CD14-positive monocyte (primary cell): Measurements from ENCODE around the gene PLEKHM2. TPM values are rescaled to one million over a fixed set of nuclear protein-coding genes. Genes with fewer than 3 reads are reported as not detected.

ENCODE experiments used
- DNase-seq, 3 donors: peaks; one replicate each; pipeline ENCODE4 v3.0.0-alpha.2; 2011 to 2022
- H2AFZ ChIP-seq: 2 replicates; pipeline ENCODE4 v1.6.0; 2012; ENCODE audit warnings: mild to moderate bottlenecking, low read depth, low read length, inconsistent platforms; ENCODE audit not compliant: insufficient read depth, poor library complexity, severe bottlenecking
- H3K27ac ChIP-seq, 2 donors: 1 replicate in 1 of 2; 2 replicates in 1 of 2; pipeline ENCODE4 v1.5.1; 2012 to 2013; ENCODE audit warnings: low read length in 2 of 2, control low read depth in 1 of 2, inconsistent platforms in 1 of 2, low read depth in 1 of 2, mild to moderate bottlenecking in 1 of 2
- H3K27me3 ChIP-seq, 2 donors: one replicate each; pipeline versions ENCODE4 v1.6.0 to v1.6.1; 2011 to 2013; ENCODE audit warnings: low read length in 2 of 2; ENCODE audit not compliant: control insufficient read depth in 2 of 2, insufficient read depth in 2 of 2
- H3K36me3 ChIP-seq, 2 donors: replicated peaks in 1 of 2; 1 replicate in 1 of 2; 2 replicates in 1 of 2; pipeline versions ENCODE4 v1.5.1 to v1.6.1; 2012 to 2013; ENCODE audit warnings: low read length in 2 of 2, control low read depth in 1 of 2, inconsistent platforms in 1 of 2, mild to moderate bottlenecking in 1 of 2; ENCODE audit not compliant: insufficient read depth in 2 of 2, control insufficient read depth in 1 of 2
- H3K4me1 ChIP-seq, 2 donors: 1 replicate in 1 of 2; 2 replicates in 1 of 2; pipeline versions ENCODE4 v1.5.1 to v1.6.1; 2012 to 2013; ENCODE audit warnings: low read length in 2 of 2, control low read depth in 1 of 2, inconsistent platforms in 1 of 2, mild to moderate bottlenecking in 1 of 2, moderate library complexity in 1 of 2; ENCODE audit not compliant: insufficient read depth in 2 of 2, control insufficient read depth in 1 of 2
- H3K4me2 ChIP-seq: replicated peaks from 2 replicates; pipeline ENCODE3; 2012; ENCODE audit warnings: low read length, moderate library complexity, mild to moderate bottlenecking; ENCODE audit not compliant: poor library complexity, severe bottlenecking; ENCODE audit errors: extremely low read depth
- H3K4me3 ChIP-seq, 3 experiments: fragments of 200-600 bp in 1 of 3; sonication (generic) in 1 of 3; replicated peaks in 1 of 3; 1 replicate in 2 of 3; 2 replicates in 1 of 3; pipeline ENCODE4 v1.5.1; 2011 to 2013; ENCODE audit warnings: low read length in 3 of 3, mild to moderate bottlenecking in 3 of 3, control low read depth in 2 of 3, low read depth in 2 of 3, inconsistent platforms in 1 of 3, moderate library complexity in 1 of 3
- H3K79me2 ChIP-seq: 2 replicates; pipeline ENCODE4 v1.6.0; 2012; ENCODE audit warnings: mild to moderate bottlenecking, control low read depth, inconsistent platforms, low read length, moderate library complexity; ENCODE audit not compliant: insufficient read depth
- H3K9ac ChIP-seq: 2 replicates; pipeline ENCODE4 v1.6.0; 2017; ENCODE audit warnings: low read length, mild to moderate bottlenecking; ENCODE audit not compliant: insufficient read depth, poor library complexity, severe bottlenecking
- H3K9me3 ChIP-seq, 2 donors: replicated peaks in 1 of 2; 1 replicate in 1 of 2; 2 replicates in 1 of 2; pipeline versions ENCODE4 v1.5.1 to v1.6.1; 2012 to 2013; ENCODE audit warnings: low read length in 2 of 2, control low read depth in 1 of 2; ENCODE audit not compliant: control insufficient read depth in 1 of 2, insufficient read depth in 1 of 2
- H4K20me1 ChIP-seq: 2 replicates; pipeline ENCODE4 v1.6.0; 2012; ENCODE audit warnings: mild to moderate bottlenecking, low read length, control low read depth, moderate library complexity; ENCODE audit not compliant: insufficient read depth
- H3K27ac Mint-ChIP-seq, 7 donors: one replicate each; pipeline ENCODE4 v1.8.0; 2020; ENCODE audit warnings: mild to moderate bottlenecking in 7 of 7, mixed read lengths in 7 of 7, moderate library complexity in 6 of 7, inconsistent platforms in 2 of 7
- H3K27me3 Mint-ChIP-seq, 3 donors: one replicate each; pipeline ENCODE4 v1.8.0; 2021 to 2022; ENCODE audit warnings: low read depth in 3 of 3, mild to moderate bottlenecking in 3 of 3, mixed read lengths in 3 of 3, moderate library complexity in 3 of 3, inconsistent platforms in 1 of 3
- H3K36me3 Mint-ChIP-seq, 2 donors: one replicate each; pipeline ENCODE4 v1.8.0; 2020; ENCODE audit warnings: mixed read lengths in 2 of 2, inconsistent platforms in 1 of 2, mild to moderate bottlenecking in 1 of 2
- H3K4me1 Mint-ChIP-seq: one replicate; pipeline ENCODE4 v1.8.0; 2020; ENCODE audit warnings: mild to moderate bottlenecking, mixed read lengths
- H3K4me3 Mint-ChIP-seq, 2 donors: one replicate each; pipeline ENCODE4 v1.8.0; 2020; ENCODE audit warnings: mild to moderate bottlenecking in 2 of 2, mixed read lengths in 2 of 2, moderate library complexity in 1 of 2
- H3K9me3 Mint-ChIP-seq, 7 donors: one replicate each; pipeline ENCODE4 v1.8.0; 2020 to 2022; ENCODE audit warnings: mixed read lengths in 7 of 7, mild to moderate bottlenecking in 6 of 7, moderate library complexity in 6 of 7, inconsistent platforms in 2 of 7
- CTCF ChIP-seq: fragments of 200-600 bp; IDR thresholded peaks from one replicate; pipeline ENCODE4 v1.8.0; 2022; ENCODE audit warnings: antibody characterized with exemption, mild to moderate bottlenecking
- WGBS: methylation state at CpG from one replicate; pipeline ENCODE4 v1.1.5; 2013; ENCODE audit warnings: missing lambda C conversion rate; ENCODE audit not compliant: insufficient coverage; 5-methylcytosine and 5-hydroxymethylcytosine counted together
- intact Hi-C, 2 donors: fragments of 100-400 bp; cut with micrococcal nuclease; formaldehyde crosslinking; loops; one replicate each; pipeline versions ENCODE4 v1.15.0 to v1.15.1; 2023
- polyA plus RNA-seq, 3 donors: library from polyadenylated mRNA; depleted of rRNA in 1 of 3; unstranded in 2 of 3; stranded (reverse) in 1 of 3; fragments of 300-500 nt in 2 of 3; fragments of >200 nt in 1 of 3; fragmentation: Illumina TruSeq in 2 of 3; gene quantifications; 1 replicate in 2 of 3; 2 replicates in 1 of 3; pipeline ENCODE4 v1.2.3, GENCODE V29; 2012 to 2021

The PLEKHM2 gene
- polyA plus RNA-seq, 3 donors, result 4.0 to 79.3 (median 5.8) TPM

- Histone ChIP-seq H3K27me3 (peaks cover 7 to 16% of the 10 kb centered on the region in 2 donors), H3K9me3 (peaks cover 0 to 5% of the 10 kb centered on the region in 2 donors), H3K79me2 (no peaks in the 10 kb centered on the region), H3K4me1 (no peaks in the 10 kb centered on the region), H3K27ac (no peak overlapping the region), H3K4me3 (no peak overlapping the region), H3K36me3 (no peaks in the 10 kb centered on the region), H4K20me1 (no peaks in the 10 kb centered on the region), H3K4me2 (no peak overlapping the region), H2AFZ (no peak overlapping the region), H3K9ac (no peak overlapping the region)
- peak overlapping the region in 1 of 7 donors; percentile 1 for H3K27ac Mint-ChIP-seq
- WGBS, result 89% methylated on average over 15 of the region's 20 CpGs
- H3K4me3 Mint-ChIP-seq, result peak overlapping the region in 1 of 2 donors; percentile 6
- H3K9me3 Mint-ChIP-seq, result peaks cover 0 to 2% (median 0%) of the 10 kb centered on the region in 7 donors
- intact Hi-C loops, result no loop called here
- no peaks in the 10 kb centered on the region for H3K4me1 Mint-ChIP-seq
- TF ChIP-seq CTCF, result no peak
- no peak for DNase-seq
- peaks cover 22 to 48% (median 25%) of the 10 kb centered on the region in 3 donors for H3K27me3 Mint-ChIP-seq
- H3K36me3 Mint-ChIP-seq, result no peaks in the 10 kb centered on the region
Observed at GRCh38 chr1:15765495-15766194, 81.5 kb downstream of the PLEKHM2 start.

- Histone ChIP-seq H4K20me1 (no peaks in the 10 kb centered on the region), H3K79me2 (no peaks in the 10 kb centered on the region), H3K4me1 (no peaks in the 10 kb centered on the region), H2AFZ (no peak overlapping the region), H3K27ac (no peak overlapping the region), H3K9me3 (no peaks in the 10 kb centered on the region), H3K4me3 (no peak overlapping the region), H3K4me2 (no peak overlapping the region), H3K9ac (no peak overlapping the region), H3K36me3 (no peaks in the 10 kb centered on the region), H3K27me3 (no peaks in the 10 kb centered on the region)
- no peak for DNase-seq
- Mint-ChIP-seq H3K4me1 (no peaks in the 10 kb centered on the region), H3K4me3 (no peak overlapping the region), H3K27ac (no peak overlapping the region), H3K27me3 (peaks cover 6 to 29% (median 15%) of the 10 kb centered on the region in 3 donors), H3K9me3 (no peaks in the 10 kb centered on the region), H3K36me3 (no peaks in the 10 kb centered on the region)
- intact Hi-C loops, result no loop called here
- 98% methylated on average over 4 of the region's 5 CpGs for WGBS
- no peak for TF ChIP-seq CTCF
Observed at GRCh38 chr1:15767941-15768340, 83.8 kb downstream of the PLEKHM2 start.
